Central memory CD4-positive, alpha-beta T cell (primary cell): ENCODE results near the gene RLBP1.

Source experiments
- DNase-seq: peaks from one replicate; pipeline ENCODE4 v3.0.0; 2022

Gene RLBP1

GRCh38 chr15:89205991-89206585 lies 15.3 kb downstream of the RLBP1 start:
- no peak for DNase-seq

DNA sequence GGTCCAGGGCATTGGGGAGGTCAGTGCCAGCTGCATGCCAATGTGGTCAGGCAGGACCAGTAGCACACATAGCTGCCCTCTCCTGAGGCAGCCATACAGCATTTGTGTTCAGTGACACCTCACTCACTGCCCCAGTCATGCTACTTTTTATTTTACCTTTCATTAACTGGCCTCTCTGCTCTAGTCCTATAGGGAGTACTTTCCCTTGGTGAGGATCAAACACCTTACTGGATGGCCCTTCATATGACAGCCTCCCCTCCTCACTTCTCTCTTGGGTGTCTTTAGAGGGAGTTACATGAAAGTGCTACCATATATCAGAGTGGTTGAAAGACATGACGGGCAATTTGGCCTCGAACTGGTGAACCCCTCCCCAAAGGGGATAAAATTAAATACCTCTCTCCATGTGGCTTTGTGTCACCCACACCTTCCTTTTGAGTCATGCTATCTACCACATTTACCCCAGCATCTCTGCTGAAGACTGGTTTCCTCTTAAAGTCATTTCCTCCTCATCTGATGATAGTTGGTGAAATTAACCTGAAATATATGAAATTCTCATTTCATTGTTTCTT lies 17.6 kb downstream of the RLBP1 start:
- peak; percentile 20 for DNase-seq

GRCh38 chr15:89201465-89202005 lies 19.8 kb downstream of the RLBP1 start:
- no peak for DNase-seq

DNA sequence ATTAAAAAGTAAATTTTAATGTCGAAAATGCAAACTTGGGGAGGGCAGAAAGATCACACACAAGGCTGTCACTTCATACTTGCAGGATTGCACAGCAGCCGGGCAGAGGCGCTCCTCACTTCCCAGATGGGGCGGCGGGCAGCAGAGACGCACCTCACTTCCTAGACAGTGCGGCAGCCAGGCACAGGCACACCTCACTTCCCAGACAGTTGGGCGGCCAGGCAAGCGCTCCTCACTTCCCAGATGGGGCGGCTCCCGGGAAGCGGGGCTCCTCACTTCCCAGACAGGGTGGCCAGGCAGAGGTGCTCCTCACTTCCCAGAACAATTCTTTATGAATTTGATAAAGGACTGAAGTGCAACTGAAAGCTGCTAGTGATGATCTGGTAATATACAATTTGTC lies 21.2 kb downstream of the RLBP1 start:
- no peak for DNase-seq

DNA sequence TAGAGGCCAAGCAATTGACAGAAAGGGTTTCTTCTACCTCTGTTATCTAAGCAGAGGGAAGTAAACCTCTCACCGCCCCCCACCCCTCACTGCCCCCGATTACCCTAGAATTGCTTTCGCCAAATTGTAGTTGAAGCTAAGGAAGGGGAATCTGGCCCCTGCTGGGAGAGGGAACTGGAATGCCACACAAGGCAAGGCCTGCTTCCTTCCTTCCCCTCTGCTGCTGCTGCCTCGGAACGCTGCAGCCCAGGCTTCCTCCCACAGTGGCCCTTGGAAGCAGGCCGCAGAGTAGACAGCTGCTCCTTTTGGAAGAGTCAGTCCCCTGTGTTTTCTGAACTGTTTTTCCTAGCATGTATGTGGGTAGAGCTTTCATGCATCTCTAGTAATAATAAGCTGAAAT lies 21.6 kb downstream of the RLBP1 start:
- no peak for DNase-seq

DNA sequence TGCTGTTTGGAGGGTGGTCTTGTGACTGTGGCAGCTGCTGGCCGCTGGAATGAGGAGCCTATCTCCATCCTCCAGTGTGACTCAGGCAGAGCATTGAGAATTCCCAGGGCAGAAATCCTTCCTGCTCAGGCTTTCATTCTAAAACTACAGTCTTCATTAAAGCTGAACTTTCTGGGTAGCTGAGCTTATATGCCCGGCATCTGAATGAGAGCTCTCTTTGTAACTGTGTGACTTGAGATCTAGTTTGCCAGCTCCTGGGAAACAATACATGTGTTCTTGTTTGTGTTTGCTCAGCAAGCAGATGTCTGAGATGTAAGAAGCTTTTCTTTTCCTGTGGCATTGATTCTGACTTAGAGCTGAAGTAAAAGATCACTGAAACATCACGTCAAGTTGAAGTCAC lies 22.4 kb downstream of the RLBP1 start:
- DNase-seq: no peak

DNA sequence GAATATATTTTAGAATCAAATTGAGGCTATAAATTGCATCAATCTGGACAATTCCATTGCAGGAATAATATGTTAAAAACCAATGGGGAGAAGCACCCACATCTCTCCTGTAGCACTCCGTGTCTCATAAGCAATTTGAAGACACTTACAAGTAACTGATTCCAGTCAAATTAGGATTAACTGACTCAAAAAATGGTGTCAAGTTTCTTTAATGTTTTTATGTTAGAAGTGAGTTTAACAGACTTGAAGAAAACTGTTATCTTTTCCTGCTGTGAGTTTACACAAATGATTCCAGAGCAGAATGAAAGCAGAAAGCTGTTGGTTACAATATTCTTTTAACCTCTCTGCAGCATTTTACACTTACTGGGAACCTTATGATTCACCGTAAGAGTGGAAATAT lies 23.2 kb downstream of the RLBP1 start:
- no peak for DNase-seq

- no peak for DNase-seq
Observed at GRCh38 chr15:89197503-89197971, 23.8 kb downstream of the RLBP1 start.

DNA sequence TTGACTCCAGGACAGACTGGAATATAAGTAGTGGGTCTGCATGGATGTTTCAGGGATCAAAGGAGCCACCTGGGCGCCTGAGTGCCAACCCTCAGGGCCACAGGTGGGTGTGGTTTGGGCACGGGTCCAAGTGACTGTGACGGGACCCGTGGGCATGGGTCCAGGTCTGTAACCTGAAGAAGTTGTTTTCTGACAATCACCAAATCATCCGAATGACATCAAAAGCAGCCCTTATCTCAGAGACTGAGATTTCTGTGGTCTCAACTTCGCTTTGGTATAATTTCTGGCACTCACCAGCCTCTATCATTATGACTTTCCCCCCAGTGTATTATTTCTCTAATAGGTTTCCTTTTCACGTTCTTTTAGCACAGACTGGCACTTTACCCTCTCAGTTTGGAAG lies 24.4 kb downstream of the RLBP1 start:
- no peak for DNase-seq

- DNase-seq: no peak
Observed at GRCh38 chr15:89196241-89196640, 25.1 kb downstream of the RLBP1 start.

DNA sequence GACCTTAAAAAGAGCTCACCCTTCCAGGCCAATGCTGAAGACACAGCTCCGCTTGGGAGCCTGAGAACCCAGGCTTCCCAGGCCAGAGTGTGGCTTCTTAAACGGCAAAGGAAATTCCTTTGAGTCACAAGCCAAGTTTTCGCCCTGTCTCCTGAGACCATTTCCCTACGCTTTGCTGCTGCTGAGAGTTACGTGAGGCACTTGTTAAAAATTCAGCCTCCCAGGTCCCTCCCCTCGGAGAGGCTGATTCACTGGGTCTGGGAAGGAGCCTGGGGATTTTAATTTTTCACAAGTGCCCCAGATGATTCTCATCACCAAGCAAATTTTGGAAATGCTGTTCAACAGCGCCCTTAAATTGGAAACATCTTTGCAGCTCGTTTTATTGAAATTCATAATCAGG lies 25.5 kb downstream of the RLBP1 start:
- no peak for DNase-seq

DNA sequence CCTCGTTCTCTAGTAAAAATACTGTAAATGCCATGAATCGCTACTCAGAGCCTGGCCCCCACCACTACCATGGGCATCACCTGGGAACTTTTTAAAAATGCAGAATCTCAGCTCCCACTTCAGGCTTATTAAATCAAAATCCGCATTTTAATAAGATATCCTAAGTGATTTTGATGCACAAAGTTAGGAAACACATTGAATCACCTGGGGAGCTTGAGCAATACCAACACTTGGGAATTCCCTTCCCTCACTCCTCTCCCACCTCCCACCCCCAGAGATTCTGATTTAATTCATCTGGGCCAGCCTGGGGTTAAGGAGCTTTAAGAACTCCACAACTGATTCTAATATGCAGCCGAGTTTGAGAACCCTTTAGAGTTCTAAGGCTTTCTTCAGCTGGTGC lies 26.8 kb downstream of the RLBP1 start:
- DNase-seq: no peak

- no peak for DNase-seq
Observed at GRCh38 chr15:89192766-89193165, 28.6 kb downstream of the RLBP1 start.

DNA sequence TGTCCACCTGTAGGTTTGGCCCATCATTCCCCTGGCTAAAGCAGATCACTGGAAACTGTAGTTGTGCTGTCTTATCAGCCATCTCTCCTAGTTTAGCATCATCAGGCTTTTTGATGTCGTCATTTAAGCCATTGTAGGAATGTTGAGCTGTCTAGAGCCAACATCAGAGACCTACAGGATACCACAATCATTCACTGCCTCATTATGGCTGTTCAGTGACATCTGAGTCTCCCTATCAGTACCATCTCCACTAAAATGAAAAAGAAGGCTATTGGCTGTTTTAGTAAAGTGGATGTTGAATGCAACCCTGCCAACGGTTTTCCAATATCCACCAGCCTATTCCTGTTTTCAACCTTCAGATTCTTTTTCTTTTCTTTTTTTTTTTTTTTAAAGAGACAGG lies 29.2 kb downstream of the RLBP1 start:
- no peak for DNase-seq

GRCh38 chr15:89187986-89188514 lies 33.3 kb downstream of the RLBP1 start:
- DNase-seq: no peak

DNA sequence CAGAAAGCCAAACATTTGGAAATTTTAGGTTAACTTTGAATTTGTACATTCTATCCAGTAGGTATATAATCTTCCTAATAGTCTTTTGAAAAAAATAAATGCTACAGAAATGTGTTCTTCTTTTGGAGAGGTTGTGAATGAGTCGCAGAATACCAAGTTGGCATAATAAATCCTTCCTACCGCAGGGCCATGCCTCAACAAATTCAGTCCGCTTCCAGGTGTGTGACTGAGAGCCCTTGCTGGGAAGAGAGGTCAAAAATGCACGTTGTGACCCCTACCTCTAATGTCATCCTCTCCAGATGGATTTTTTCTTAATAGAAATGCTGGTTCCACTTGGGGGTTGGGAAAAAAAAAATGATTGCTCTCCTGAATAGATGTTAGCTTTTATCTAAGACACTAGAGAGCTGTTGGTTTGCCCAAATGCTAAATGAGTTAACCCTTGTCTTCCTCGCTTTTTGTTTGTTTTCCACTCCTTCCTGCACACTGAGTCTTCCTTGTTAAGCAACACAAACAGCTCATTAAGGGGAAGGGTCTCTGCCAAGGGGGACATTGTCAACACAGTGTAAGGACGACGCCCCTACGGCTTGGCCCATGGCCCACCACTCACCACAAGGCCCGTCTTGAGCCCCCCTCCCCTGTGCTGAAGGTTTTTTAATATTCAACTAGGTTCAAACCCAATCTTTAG lies 33.9 kb downstream of the RLBP1 start:
- no peak for DNase-seq

DNA sequence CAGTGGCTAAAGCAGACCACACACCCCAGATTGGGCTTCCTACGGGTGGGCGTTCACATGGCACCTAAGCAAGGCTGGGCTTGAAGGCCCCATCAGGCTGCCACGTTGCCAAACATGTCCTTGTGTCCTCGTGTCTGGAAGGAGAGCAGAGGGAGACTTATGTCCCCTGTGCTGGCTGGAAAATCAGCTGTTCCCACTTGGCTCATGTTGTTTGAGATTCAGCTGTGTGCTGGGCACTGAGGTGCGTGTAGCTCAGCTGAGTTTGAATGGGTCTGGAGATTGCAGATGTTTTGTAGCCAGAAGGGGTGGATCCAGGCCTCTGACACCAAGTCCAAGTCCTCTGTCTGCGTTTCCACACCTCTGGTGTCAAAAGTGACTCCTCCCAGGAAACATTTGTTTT lies 34.6 kb downstream of the RLBP1 start:
- DNase-seq: no peak

GRCh38 chr15:89184886-89185526 lies 36.4 kb downstream of the RLBP1 start:
- DNase-seq: no peak

GRCh38 chr15:89184357-89184756 lies 37.0 kb downstream of the RLBP1 start:
- no peak for DNase-seq

- DNase-seq: no peak
Observed at GRCh38 chr15:89179966-89180875, 41.2 kb downstream of the RLBP1 start.

DNA sequence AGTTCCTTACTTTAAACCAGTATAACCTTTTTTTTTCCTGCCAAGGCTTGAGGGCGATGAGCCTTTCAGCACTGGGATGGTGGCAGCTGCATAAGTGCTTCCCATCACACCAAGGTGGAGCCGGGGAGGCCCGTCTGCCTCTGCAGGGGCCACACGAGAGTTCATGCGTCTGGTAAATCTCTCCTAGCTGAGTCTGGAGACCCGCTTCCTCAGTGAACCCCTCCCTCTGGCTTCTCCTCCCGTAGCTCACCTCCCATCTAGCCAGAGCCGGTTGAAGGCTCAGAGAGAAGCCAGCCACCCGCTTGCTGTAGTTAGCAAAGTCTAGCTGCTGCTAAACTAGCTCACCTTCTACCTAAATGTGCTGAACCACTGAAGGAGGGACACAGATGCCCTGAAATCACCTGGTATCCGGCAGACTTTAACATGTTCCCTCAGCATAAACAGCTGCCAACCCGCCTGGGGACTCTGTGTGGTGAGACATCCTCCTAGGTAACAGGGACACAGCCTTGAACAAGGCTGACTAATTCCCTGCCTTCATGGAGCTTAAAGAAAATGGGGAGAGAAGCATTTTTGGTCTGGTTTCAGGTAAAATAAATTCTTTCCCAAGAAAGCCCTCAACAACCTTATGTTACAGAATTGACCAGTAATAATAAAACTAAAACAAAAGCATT lies 42.9 kb downstream of the RLBP1 start:
- DNase-seq: no peak
